Measurements from ENCODE around the gene CCDC12. TPM values are rescaled to one million over a fixed set of nuclear protein-coding genes. Genes with fewer than 3 reads are reported as not detected.

Gene CCDC12
- total RNA-seq, 1 donor from 2014 or later, result 17.9 TPM

DNA sequence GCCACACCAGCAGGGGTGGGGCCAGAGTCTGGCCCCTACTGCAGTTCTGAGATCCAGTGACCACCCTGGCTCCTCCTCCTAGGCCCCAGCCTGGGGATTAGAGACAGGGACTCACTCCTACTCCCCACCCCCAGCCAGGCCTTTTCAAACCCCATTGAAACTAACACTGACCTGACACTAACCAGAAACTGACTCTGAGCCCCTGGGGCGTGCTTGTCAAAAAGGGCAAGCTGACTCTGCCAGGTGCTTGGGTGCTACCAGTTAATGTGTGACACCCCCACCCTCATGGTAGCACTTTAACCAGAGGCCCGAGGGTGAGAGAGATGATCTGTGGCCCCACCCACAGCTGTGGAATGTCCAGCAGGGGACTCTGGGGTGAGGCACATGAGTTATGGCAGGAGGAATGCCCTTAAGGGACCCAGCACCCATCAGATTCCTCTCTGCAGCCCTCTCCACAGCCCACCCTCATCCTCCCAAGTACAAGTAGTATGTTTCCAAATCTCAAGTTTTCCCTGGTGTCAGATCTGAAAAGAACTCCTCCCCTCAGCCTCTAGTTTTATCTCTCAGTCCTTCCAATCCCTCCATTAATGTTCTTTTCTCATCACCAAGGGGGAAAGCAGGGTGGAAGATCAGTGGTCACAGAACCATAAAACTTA lies 97.6 kb downstream of the CCDC12 start:
- peaks cover 25% of the 10 kb centered on the region for H3K4me1 Mint-ChIP-seq
- H3K36me3 Mint-ChIP-seq, result no peaks in the 10 kb centered on the region
- TF ChIP-seq, protein P1, sequence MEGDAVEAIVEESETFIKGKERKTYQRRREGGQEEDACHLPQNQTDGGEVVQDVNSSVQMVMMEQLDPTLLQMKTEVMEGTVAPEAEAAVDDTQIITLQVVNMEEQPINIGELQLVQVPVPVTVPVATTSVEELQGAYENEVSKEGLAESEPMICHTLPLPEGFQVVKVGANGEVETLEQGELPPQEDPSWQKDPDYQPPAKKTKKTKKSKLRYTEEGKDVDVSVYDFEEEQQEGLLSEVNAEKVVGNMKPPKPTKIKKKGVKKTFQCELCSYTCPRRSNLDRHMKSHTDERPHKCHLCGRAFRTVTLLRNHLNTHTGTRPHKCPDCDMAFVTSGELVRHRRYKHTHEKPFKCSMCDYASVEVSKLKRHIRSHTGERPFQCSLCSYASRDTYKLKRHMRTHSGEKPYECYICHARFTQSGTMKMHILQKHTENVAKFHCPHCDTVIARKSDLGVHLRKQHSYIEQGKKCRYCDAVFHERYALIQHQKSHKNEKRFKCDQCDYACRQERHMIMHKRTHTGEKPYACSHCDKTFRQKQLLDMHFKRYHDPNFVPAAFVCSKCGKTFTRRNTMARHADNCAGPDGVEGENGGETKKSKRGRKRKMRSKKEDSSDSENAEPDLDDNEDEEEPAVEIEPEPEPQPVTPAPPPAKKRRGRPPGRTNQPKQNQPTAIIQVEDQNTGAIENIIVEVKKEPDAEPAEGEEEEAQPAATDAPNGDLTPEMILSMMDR (IDR thresholded peaks at IDR 0.05), result no peak
- no peak for TF ChIP-seq EZH2phosphoT487 (IDR thresholded peaks at IDR 0.05)
- TF ChIP-seq EZH2 (IDR thresholded peaks at IDR 0.05), result no peak
- Histone ChIP-seq H3F3A (ENCODE audit: low read depth) (peaks cover 22% of the 10 kb centered on the region), H3K4me1 (peaks cover 19% of the 10 kb centered on the region), H4K20me1 (ENCODE audit: low read depth) (peaks cover 26% of the 10 kb centered on the region), H3K4me3 (no peak overlapping the region), H3K79me2 (ENCODE audit: low read depth) (no peaks in the 10 kb centered on the region), H3K4me2 (peak overlapping the region; percentile 36), H3K9me3 (ENCODE audit: low read depth) (no peaks in the 10 kb centered on the region), H3K27ac (no peak overlapping the region), H3K9ac (no peak overlapping the region), H3K27me3 (peaks cover 52% of the 10 kb centered on the region), H2AFZ (replicated peaks) (no peak overlapping the region), H3K36me3 (no peaks in the 10 kb centered on the region)
- no peak overlapping the region for H3K4me3 Mint-ChIP-seq
- H3K9me3 Mint-ChIP-seq, result no peaks in the 10 kb centered on the region
- peaks cover 19% of the 10 kb centered on the region for H3K27me3 Mint-ChIP-seq (ENCODE audit: insufficient read depth, low read depth)
- DNase-seq (ENCODE audit: low spot score), result peak; percentile 84
- no peak overlapping the region for H3K27ac Mint-ChIP-seq

DNA sequence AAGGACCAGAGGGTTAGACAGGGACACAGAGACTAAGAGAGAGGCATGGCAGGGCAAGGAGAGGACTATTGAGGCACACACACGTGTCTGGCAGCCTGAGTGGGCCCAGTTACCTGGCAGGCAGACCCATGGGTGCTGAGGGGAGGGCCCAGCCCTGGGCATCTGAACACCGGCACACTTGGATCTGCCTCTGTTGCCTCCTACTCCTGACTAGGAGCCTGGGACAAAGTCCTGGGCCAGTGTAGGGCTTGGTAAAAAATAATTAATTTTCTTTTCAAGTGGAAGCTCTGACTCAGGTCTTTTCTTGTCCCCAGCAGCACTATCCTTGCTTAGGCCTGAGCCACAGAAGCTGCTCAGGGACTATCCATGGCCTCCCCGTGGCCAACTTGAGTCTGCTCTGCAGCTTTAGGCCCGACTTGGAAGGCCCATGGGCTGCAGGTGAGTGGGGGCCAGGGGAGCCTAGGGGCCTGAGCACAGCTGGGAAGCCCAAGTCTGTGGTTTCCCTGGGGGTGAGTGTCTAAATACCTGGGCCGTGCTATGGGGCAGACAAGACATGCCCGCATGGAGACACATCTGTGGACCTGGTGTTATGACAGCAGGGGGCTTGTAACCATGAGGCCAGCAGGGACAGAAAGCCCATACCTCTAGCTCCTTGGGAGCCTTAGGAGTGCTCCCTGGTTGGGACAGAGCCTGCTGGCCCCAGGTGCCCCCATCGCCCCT lies 99.0 kb downstream of the CCDC12 start, which contains the start of gene PTH1R:
TSS of gene PTH1R (plus strand) at position 316 of the 720 bp plus-strand sequence. CDS start 5,839 bp downstream, outside the sequence.
- no peak within 1 kb of the TSS for H3K27ac ChIP-seq

DNA sequence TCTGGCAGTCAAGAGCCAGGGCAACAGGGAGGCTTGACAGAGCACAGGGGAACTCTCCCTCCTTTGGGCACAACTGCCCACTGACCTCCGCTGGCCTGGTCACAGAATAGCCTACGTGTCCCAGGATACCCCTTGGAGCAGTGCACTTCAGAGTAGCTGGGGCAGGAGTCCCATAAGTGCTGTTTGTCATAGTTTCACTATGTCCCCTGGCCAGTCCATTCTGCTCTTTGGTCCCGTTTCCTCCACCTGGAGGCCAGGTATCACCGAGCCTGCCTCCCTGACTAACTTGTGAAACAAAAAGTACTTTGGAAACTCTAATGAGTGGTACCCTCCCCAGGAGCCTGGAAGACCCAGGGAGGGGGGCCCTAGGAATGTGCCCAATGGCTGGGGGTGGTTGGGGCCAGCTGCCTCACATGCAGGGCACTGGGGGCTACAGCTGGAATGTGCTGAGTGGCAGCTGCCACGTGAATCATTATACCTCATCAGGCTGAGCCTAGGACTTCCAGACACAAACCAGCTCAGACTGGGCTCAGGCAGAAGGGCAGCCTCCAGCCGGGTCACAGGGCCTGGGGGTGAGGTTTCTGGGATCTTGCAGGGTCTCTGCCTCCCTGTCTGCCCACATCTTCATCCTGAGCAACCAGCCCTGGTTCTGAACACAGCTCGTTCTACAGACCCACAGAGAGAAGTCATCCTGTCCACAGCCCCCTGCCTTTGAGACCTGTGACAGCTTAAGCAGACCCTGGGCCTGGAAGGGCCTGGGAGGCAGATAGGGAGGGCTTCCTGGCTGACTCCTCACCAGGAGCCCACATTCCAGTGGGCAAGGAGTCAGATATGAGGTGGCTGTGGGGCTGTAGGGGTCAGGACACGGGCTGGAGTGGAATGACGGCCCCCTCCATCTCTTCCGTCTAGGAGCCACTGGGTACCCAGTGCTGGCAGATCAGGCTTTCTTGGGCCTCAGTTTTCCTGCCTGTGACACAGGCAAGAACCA lies 99.9 kb downstream of the CCDC12 start:
- Histone ChIP-seq H3K27ac (no peak overlapping the region), H3K9me3 (ENCODE audit: low read depth) (no peaks in the 10 kb centered on the region), H3K4me3 (no peak overlapping the region), H3F3A (ENCODE audit: low read depth) (peaks cover 14% of the 10 kb centered on the region), H3K4me2 (no peak overlapping the region), H3K4me1 (peaks cover 19% of the 10 kb centered on the region), H4K20me1 (ENCODE audit: low read depth) (peaks cover 19% of the 10 kb centered on the region), H3K9ac (no peak overlapping the region), H3K79me2 (ENCODE audit: low read depth) (no peaks in the 10 kb centered on the region), H2AFZ (replicated peaks) (no peak overlapping the region), H3K36me3 (no peaks in the 10 kb centered on the region), H3K27me3 (peaks cover 29% of the 10 kb centered on the region)
- Mint-ChIP-seq H3K27me3 (ENCODE audit: insufficient read depth, low read depth) (peaks cover 19% of the 10 kb centered on the region), H3K9me3 (no peaks in the 10 kb centered on the region), H3K4me3 (no peak overlapping the region), H3K36me3 (no peaks in the 10 kb centered on the region), H3K27ac (peak overlapping the region; percentile 63), H3K4me1 (peaks cover 26% of the 10 kb centered on the region)
- no peak for TF ChIP-seq EZH2phosphoT487 (IDR thresholded peaks at IDR 0.05)
- no peak for TF ChIP-seq EZH2 (IDR thresholded peaks at IDR 0.05)
- TF ChIP-seq, protein P1 (IDR thresholded peaks at IDR 0.05), result no peak
- DNase-seq (ENCODE audit: low spot score), result no peak

More for the DNA sequence above, 99.0 kb downstream of the CCDC12 start, which contains the start of gene PTH1R:
- Histone ChIP-seq H3K79me2 (ENCODE audit: low read depth) (no peaks in the 10 kb centered on the region), H3K4me2 (peak within 1 kb of the TSS; percentile 36), H3F3A (ENCODE audit: low read depth) (peaks cover 18% of the 10 kb centered on the region), H3K4me3 (no peak within 1 kb of the TSS), H3K36me3 (no peaks in the 10 kb centered on the region), H2AFZ (replicated peaks) (no peak within 1 kb of the TSS), H3K27me3 (peaks cover 38% of the 10 kb centered on the region), H4K20me1 (ENCODE audit: low read depth) (peaks cover 20% of the 10 kb centered on the region), H3K4me1 (peaks cover 19% of the 10 kb centered on the region), H3K9ac (no peak within 1 kb of the TSS), H3K9me3 (ENCODE audit: low read depth) (no peaks in the 10 kb centered on the region)
- H3K36me3 Mint-ChIP-seq, result no peaks in the 10 kb centered on the region
- H3K27me3 Mint-ChIP-seq (ENCODE audit: insufficient read depth, low read depth), result peaks cover 19% of the 10 kb centered on the region
- H3K4me1 Mint-ChIP-seq, result peaks cover 26% of the 10 kb centered on the region
- no peaks in the 10 kb centered on the region for H3K9me3 Mint-ChIP-seq
- H3K27ac Mint-ChIP-seq, result peak within 1 kb of the TSS; percentile 63
- H3K4me3 Mint-ChIP-seq, result no peak within 1 kb of the TSS
- TF ChIP-seq, protein P1 (IDR thresholded peaks at IDR 0.05), result no peak
- TF ChIP-seq EZH2 (IDR thresholded peaks at IDR 0.05), result no peak
- TF ChIP-seq EZH2phosphoT487 (IDR thresholded peaks at IDR 0.05), result no peak
- no peak for DNase-seq (ENCODE audit: low spot score)
